HG02798 (cell line): ENCODE measurements around the gene SPACA9.

ENCODE experiments used
- ATAC-seq: cut with Tn5 transposase; IDR thresholded peaks from one replicate; pipeline ENCODE4 v1.9.1; 2021; ENCODE audit warnings: mild to moderate bottlenecking; ENCODE audit not compliant: unreplicated experiment, poor library complexity

The SPACA9 gene

DNA sequence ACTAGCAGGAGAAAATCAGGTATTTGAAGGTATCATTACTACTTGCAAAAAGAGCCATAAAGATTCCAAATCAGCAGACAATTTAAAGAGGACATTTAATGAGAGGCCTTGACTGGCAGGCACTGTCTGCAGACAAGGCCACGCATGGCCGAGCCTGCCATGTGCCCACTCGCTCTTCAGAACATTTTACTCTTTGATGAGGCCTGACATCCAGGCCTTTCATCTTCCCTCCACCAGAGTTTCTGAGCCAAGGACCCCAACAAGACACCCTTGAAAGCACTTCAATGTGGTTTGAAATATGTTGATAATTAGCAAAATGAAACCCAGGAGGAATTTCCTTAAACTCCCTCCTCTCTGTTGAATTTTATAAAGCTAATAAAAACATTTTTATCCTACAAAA, 17.0 kb upstream of the SPACA9 start:
- ATAC-seq = no peak

- ATAC-seq = no peak
These were observed 16.2 kb upstream of the SPACA9 start for GRCh38 chr9:132862533-132862932.

DNA sequence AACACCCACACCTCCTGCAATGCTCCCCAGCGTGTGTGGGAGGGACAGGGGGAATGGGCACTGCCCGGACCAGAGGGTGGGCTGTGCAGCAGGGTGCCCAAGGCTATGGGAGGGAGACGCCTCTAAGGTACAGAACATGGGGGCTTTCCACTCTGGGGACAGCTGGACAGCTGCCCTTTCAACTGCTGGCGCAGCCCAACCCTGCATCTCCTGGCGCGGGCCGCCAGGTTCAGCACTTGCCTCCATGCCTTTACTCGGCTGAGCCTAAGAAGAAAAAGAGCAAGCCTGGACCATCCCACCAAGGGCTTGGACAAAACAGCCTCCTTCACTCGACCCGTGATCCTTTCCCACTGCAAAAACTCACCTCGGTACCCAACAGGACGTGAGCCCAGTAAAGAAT, 15.6 kb upstream of the SPACA9 start:
- ATAC-seq = no peak

DNA sequence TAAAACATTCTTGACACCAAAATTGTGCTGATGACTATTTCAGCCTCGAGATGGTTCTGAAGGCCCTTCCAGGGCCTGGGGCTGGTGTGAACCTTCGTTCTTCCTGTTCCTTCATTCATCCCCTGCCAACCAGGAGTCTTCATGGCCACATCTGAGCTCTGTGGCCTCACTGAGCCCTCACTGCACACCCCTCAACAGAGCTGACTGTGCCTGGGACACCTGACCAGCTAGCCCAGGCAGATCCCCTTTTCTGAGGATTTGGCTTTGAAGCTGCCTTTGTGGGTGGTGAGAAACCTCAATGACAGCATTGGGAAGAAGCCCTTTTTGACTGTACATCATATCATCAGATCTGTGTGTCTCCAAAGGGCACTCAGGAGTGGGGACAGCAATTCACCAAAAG, 14.4 kb upstream of the SPACA9 start:
- no peak for ATAC-seq

DNA sequence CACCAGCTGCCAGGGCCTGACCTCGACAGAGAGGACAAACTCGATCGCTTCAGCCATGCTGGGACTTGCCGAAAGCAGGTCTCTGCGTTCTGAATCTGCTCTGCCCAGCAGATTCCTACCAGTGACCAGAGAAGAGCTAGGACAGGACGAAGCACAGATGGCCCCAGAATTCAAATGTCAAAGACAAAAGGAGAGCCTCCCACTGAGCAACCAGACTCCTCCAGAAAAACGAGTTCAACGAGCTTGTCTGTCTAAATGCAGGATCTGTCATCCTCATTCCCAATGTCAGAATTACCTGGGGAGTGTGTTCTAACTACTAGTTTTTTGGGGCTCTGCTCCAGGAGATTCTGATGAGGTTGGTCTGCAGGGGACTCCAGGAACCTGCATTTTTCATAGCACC, 14.0 kb upstream of the SPACA9 start:
- ATAC-seq = no peak

- no peak for ATAC-seq
These were observed 11.8 kb upstream of the SPACA9 start for GRCh38 chr9:132866898-132867297.

DNA sequence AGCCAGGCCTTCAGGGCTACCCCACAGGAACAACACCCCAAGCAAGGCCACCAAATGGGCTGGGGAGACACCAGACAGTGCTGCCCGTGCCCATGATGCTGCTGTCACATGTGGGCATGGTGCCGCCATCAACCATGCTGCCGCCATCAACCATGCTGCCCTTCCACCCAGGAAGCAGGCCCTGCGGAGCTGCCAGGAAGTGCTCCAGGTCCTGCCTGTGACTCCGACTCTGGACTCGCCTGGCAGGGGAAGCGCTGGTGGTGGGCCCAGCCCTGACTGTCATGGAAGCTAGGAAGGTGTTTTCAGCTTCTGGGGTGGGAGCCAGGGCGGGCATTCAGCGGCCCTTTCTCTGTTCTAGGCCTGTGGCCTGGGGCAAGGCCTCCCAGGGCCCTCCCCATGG, 9.4 kb upstream of the SPACA9 start:
- ATAC-seq = no peak

- ATAC-seq = no peak
These were observed 5.3 kb upstream of the SPACA9 start for GRCh38 chr9:132873403-132873802.

GRCh38 chr9:132875159-132875558, 3.5 kb upstream of the SPACA9 start:
- no peak for ATAC-seq

DNA sequence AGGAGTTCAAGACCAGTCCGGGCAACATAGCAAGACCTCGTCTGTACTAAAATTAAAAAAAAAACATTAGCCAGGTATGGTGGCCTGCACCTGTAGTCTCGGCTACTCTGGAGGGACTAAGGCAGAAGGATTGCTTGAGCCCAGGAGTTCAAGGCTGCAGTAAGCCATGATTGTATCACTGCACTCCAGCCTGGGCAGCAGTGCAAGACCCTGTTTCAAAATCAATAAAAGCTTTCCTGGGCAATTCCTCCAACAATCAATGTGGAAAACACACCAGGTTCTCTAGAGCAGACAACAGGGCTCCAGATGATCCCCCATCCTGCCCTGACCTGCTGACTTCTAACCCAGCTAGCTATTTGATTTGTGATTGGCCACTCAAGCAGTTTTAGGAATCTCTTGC, 1.8 kb upstream of the SPACA9 start:
- ATAC-seq = no peak

- ATAC-seq = no peak
These were observed 1.3 kb upstream of the SPACA9 start for GRCh38 chr9:132877458-132877823.

DNA sequence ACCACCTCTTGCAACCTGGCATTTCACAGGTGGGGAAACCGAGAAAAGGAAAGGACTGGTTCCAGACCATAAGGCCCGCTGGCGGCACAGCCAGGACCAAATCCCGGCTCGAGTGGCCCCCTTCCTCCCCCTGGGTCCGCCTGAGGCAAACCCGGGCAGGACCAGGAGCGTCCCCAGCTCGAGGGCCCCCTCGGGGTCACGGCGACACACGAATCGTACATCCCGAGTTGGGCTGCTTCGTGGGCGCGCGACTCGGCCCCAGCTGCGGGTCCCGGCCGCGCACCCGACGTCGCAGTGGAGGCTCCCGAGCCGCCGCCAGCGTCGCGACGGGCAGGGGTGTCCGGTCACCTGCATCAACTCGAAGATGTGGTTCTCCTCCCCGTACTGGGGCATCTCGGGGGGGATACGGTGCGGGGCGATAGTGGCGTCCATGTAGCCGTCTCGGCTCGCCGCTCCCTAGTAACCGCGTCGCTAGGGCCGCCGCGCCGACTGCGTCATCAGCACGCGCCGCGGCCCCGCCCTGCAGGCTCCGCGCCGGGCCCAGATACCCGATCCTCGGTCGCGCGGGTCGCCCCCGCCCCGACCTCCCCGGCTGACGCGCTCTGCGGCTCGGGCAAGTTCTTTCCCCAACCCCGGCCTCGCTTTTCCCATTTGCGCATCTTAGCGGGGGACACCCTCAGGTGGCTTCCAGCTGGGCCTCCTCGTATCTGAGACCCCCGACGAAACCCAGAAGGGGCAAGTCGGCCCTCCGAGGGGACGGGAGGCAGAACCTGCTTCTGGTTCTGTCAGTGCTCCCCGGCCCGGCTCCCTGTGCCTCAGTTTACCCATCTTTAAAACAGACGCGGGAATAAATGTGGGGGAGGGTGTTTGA, 639 bp upstream of the SPACA9 start, which contains the start of gene AK8:
Gene AK8 (minus strand): TSS at position 461 of the 871 bp plus-strand sequence. CDS start 29 bp downstream, at position 432.
- peak; percentile 87 for ATAC-seq

- no peak for ATAC-seq
These were observed 992 bp downstream of the SPACA9 start for GRCh38 chr9:132879457-132880323.

- no peak for ATAC-seq
These were observed 1.6 kb downstream of the SPACA9 start for GRCh38 chr9:132880324-132880661.

- ATAC-seq = no peak
These were observed 3.1 kb downstream of the SPACA9 start for GRCh38 chr9:132881826-132882225.

DNA sequence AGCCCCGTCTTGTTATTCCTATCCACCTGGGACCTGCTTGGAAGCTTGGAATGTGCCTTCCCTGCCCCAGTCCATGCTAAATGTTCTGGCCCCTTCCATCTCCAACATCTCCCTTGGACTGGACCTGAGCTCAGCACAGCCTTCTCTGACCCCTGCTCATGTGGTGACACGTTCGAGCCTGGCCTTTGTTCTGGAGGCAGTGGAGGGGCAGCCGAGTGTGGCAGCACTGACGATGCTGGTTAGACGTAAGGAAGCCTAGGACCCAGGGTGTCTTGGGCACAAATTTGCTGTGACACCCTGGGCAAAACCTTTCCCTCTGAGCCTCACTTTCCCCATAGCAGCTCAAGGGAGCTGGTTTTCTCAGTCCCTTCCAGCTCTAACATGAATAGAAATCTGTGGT, 3.9 kb downstream of the SPACA9 start:
- no peak for ATAC-seq

- no peak for ATAC-seq
These were observed 4.9 kb downstream of the SPACA9 start for GRCh38 chr9:132883349-132884294.

DNA sequence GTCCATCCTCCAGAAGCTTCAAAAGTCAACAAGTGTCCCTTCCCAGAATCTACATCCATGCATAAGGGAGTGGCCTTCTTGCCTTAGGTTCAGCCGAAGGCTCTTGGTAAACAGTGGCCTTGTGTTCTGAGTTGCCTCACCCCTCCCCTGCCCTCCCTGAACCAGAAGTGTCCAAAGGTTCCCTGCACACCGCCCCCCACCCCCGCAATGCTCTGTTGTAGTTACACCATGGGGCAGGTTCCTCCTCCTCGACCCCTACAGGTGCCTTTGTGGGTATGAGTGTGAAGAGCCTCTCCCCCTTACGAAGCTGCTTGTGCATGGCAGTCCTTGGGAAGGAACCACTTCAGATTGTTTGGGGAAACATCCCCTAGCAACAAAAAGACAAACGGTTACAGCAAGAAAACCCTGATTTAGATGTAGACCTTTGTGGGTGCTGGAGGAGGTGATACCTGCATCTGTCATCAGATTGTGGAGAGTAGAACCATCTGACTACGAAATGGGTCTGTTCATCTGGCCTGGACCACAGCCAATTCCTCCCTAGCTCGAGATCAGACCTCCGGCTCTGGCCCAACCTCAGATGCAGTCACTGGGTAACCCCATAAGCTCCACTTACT, 7.1 kb downstream of the SPACA9 start:
- no peak for ATAC-seq

- ATAC-seq = no peak
These were observed 7.6 kb downstream of the SPACA9 start for GRCh38 chr9:132886334-132886725.
